GM19239 (cell line): Measurements from ENCODE around the gene PIGL.
"Not testable (repeated sequence)": the region's sequence is repeated elsewhere in the genome, so short reads cannot be mapped to it uniquely, and the experiment has no call there.

Experiments
- DNase-seq: peaks from one replicate; pipeline ENCODE4 v3.0.0; 2011; ENCODE audit warnings: low spot score; ENCODE audit not compliant: insufficient read length
- FAIRE-seq: peaks from 2 replicates; lab custom pipeline; 2011; peaks lifted over from hg19 to GRCh38; lab: Jason Lieb, UNC

The PIGL gene

GRCh38 chr17:16301963-16302855 lies 85.2 kb downstream of the PIGL start:
- FAIRE-seq (no peak), DNase-seq (no peak)

DNA sequence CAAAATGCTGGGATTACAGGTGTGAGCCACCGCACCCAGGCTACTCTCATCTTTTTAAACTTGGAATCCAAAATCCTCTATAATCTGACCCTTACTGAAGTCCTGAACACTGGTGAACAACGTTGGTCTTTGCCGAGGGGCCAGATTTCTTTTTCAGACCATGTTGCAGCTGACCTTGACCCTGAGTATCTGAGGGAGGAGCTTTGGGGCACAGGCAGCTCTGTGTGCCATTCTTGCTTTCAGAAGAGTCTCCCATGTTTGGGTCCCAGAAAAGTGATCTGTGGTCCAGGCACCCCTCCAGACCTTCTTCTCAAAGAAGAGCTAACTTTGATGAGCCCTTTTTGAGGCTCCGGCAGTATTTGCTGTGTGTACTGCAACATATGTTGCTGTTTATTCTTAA lies 85.8 kb downstream of the PIGL start:
- FAIRE-seq, result no peak
- DNase-seq, result no peak

DNA sequence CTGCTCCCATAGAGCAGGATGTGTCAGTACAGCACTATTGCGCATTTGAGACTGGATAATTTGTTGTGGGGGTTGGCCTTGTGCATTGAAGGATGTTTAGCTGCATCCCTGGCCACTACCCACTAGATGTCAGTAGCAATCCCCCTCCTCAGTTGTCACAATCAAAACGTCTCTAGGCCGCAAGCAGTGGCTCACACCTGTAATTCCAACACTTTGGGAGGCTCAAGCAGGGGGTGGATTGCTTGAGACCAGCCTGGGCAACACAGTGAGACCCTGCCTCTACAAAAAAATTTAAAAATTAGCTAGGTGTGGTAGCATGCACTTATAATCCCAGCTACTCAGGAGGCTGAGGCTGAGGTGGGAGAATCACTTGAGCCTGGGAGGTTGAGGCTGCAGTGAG lies 87.8 kb downstream of the PIGL start:
- no peak for DNase-seq

DNA sequence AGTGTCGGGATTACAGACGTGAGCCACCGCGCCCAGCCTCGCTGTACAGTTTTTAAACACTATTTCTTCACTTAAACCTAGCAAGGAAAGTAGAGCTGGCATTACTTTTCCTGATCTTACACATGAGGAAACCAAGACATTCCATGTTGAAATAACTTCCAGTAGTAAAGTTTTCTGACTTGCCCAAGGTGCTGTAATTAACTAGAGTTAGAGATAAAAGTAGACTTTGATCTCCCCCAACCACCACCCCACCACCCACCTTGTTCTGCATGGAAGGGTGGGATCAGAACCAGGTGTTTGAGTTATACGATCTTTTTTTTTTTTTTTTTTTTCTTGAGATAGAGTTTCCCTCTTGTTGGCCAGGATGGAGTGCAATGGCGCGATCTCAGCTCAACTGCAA lies 89.2 kb downstream of the PIGL start:
- FAIRE-seq, result no peak

More for the DNA sequence above, 87.8 kb downstream of the PIGL start:
- FAIRE-seq, result no peak

DNA sequence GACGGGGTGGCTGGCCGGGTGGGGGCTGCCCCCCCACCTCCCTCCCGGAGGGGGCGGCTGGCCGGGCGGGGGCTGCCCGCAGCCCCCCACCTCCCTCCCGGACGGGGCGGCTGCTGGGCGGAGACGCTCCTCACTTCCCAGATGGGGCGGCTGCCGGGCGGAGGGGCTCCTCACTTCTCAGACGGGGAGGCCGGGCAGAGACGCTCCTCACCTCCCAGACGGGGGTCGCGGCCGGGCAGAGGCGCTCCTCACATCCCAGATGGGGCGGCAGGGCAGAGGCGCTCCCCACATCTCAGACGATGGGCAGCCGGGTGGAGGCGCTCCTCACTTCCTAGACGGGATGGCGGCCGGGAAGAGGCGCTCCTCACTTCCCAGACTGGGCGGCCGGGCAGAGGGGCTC lies 95.1 kb downstream of the PIGL start:
- not testable (repeated sequence) for DNase-seq, FAIRE-seq

More for the DNA sequence above, 89.2 kb downstream of the PIGL start:
- no peak for DNase-seq

GRCh38 chr17:16313139-16314090 lies 96.4 kb downstream of the PIGL start:
- DNase-seq (no peak), FAIRE-seq (no peak)

- FAIRE-seq (no peak), DNase-seq (no peak)
Observed at GRCh38 chr17:16314189-16314588, 97.2 kb downstream of the PIGL start.

DNA sequence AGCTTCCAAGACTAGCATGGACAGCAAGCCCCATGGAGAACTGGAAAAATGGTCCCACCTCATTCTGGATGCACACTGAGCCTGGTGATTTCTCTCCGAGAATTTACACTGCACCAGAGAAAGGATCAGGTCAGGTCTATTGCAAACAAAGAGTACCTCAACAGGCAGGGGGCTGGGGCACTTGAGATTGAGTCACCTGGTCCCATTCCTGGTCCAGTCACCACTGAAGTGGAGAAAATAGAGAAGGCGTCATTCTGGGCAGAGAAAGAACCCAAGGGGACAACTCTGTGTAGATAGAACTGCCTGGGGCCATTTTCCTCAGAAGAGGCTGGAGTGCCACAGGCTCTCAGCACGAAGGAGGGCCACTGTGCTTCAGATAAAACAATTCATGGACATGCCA lies 97.8 kb downstream of the PIGL start:
- DNase-seq (no peak), FAIRE-seq (no peak)

- FAIRE-seq (no peak), DNase-seq (no peak)
Observed at GRCh38 chr17:16319969-16320368, 103.0 kb downstream of the PIGL start.

DNA sequence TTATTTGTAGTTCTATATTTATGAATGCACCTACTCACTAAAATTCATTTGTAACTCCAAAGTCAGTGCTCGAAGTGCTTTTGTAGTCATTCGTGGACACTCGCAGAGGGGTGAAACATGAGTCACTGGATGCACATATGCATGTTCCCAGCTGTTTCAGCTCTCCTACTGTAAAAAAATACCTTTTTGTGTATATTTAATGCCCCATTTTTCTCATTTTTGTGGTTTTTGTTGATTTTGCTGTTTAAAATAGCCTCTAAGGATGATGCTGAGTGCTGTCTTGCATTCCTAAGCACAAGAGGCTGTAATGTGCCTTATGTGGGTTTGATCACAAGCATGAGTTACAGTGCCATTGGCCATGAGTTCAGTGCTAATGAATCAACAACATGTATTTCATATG lies 105.6 kb downstream of the PIGL start:
- FAIRE-seq (peak; percentile 39), DNase-seq (no peak)

- DNase-seq (no peak), FAIRE-seq (no peak)
Observed at GRCh38 chr17:16325964-16326363, 109.0 kb downstream of the PIGL start.

DNA sequence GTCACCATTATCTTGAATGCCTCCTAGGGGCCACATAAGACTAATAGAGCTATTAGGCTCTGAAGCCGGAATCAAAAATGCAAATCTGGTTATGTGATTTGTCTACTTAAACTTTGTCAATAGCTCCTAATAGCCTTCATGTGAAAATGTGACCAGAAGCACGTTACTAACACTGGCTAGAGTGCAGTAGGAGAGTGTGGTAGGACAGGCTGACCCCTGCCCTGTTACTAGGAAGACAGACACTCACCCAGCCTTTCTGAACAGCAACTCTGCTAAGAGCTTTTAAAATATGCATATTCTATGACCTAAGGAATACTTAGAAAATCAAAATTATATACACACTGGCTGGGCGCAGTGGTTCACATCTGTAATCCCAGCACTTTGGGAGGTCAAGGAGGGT lies 110.0 kb downstream of the PIGL start:
- FAIRE-seq (no peak), DNase-seq (no peak)

GRCh38 chr17:16328997-16329396 lies 112.0 kb downstream of the PIGL start:
- DNase-seq, result no peak
- FAIRE-seq, result no peak

DNA sequence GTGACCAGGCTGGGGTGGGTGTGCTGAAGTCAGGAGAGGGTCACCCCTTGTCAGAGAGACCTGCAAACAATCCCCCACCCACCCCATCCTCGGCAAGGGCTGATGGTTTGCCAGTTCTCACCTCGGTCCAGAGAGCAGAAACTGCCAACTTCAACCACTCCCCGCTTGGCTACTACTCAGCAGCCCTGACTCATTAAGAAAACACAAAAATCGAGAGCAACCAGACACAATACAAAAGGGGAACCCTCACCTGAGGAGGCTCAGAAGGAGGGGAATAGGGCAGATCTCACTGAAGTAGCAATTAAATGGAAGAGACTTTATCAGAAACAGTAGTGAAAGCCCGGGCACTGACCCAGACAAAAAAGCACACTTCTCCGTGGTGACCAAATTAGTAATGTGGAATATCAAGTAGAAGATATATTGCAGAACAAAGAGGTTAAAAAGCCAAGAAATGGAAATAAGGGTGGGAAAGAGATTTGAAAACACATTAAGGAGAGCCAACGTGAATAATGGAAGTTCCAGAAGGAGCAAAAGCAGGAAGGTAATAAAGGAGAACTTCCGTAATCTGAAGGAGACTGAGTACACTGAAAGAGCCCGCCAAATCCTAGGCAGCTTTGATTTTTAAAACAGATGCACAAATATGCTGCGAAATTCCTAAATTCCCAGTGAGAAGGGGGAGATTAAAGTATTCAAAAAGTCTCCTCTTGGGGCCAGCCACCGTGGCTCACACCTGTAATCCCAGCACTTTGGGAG lies 112.7 kb downstream of the PIGL start:
- FAIRE-seq, result no peak
- DNase-seq, result no peak

DNA sequence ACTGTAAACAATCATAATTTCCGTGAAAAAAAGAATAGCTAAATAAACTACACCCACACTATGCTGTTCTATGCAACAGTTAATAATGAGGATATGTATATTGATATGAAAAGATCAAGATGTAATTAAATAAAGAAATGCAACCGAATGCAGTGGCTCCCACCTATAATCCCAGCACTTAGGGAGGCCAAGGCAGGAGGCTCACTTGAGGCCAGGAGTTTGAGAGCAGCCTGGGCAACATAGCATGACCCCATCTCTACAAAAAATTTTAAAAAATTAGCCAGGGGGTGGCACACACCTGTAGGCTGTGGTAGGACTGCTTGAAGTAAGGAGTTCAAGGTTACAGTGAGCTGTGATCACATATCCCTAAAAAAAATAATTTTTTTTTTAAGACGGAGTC lies 121.4 kb downstream of the PIGL start:
- no peak for DNase-seq
- no peak for FAIRE-seq

DNA sequence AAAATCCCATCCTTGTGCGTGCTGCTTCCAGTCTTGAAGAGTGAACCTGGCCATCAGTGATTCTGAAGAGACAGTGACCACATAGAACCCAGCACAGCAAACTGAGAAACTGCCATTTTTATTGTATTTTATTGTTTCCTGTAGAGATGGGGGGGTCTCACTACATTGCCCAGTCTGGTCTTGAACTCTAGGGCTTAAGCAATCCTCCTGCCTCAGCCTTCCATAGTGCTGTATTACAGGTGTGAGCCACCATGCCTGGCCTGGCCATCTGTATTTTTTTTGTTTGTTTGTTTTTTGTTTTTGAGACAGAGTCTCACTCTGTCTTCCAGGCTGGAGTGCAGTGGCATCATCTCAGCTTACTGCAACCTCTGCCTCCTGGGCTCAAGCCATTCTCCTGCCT lies 122.4 kb downstream of the PIGL start:
- DNase-seq (no peak), FAIRE-seq (no peak)

DNA sequence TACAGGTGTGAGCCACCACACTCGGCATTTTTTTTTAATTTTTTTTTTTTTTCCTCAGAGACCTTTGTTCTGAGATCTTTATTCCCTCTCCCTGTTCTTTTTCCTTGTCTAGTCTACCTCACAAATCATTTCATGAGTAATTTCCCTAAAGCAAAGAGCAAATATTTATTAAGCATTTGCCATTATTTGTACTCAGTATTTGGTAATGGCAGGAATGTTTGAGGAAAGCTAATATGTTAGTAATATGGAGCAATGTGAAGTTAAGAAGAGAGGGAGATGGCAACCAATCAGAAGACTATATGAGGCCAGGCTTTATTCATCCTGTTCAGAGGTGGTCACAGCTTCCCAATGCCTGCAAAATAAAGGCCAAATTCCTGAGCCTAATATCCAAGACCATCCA lies 122.9 kb downstream of the PIGL start:
- FAIRE-seq (no peak), DNase-seq (no peak)

- DNase-seq, result no peak
- no peak for FAIRE-seq
Observed at GRCh38 chr17:16342979-16343378, 126.0 kb downstream of the PIGL start.

- DNase-seq, result no peak
- no peak for FAIRE-seq
Observed at GRCh38 chr17:16343569-16343968, 126.6 kb downstream of the PIGL start.

- DNase-seq (no peak), FAIRE-seq (no peak)
Observed at GRCh38 chr17:16345565-16345964, 128.6 kb downstream of the PIGL start.
